Measurements from ENCODE around the gene PADI2.

DNA sequence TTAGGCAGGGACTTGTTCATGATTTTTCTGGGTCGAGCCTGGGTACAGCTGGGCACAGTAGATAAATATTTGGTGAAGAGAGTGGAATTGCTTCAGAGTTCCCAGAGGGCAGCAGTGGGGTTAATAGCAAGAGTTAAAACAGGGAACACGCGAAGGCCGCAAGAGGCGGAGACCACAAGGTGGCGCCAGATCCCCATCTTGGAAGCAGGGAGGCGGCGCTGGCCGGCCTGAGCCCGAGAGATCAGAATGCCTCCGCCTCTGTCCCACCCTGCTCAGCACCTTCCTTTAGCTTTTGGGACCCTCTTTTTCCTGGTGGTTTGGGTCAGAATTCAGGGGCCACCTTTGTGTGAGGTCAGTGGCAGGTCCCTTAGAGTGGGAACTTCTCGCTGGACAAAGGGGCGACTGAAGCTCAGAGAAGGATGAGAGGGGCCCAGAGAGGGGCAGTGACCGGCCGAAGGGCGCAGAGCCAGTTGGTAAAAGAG lies 6.5 kb upstream of the PADI2 start:
- TF ChIP-seq, protein P1, sequence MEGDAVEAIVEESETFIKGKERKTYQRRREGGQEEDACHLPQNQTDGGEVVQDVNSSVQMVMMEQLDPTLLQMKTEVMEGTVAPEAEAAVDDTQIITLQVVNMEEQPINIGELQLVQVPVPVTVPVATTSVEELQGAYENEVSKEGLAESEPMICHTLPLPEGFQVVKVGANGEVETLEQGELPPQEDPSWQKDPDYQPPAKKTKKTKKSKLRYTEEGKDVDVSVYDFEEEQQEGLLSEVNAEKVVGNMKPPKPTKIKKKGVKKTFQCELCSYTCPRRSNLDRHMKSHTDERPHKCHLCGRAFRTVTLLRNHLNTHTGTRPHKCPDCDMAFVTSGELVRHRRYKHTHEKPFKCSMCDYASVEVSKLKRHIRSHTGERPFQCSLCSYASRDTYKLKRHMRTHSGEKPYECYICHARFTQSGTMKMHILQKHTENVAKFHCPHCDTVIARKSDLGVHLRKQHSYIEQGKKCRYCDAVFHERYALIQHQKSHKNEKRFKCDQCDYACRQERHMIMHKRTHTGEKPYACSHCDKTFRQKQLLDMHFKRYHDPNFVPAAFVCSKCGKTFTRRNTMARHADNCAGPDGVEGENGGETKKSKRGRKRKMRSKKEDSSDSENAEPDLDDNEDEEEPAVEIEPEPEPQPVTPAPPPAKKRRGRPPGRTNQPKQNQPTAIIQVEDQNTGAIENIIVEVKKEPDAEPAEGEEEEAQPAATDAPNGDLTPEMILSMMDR (IDR thresholded peaks at IDR 0.05) = peak; percentile 97
- TF ChIP-seq EZH2 (IDR thresholded peaks at IDR 0.05; ENCODE audit: borderline replicate concordance, insufficient read depth, low read depth, low read length, poor library complexity, severe bottlenecking) = no peak

Measured in B cell (primary cell).